ENCODE data around the gene AXDND1.
"Not testable (repeated sequence)": the region's sequence is repeated elsewhere in the genome, so short reads cannot be mapped to it uniquely, and the experiment has no call there.

The AXDND1 gene

GRCh38 chr1:179372160-179372559 lies 6.4 kb downstream of the AXDND1 start:
- DNase-seq = no peak

GRCh38 chr1:179376223-179376622 lies 10.5 kb downstream of the AXDND1 start:
- DNase-seq = no peak

- DNase-seq = no peak
These were observed 14.5 kb downstream of the AXDND1 start for GRCh38 chr1:179380299-179380698.

- DNase-seq = no peak
These were observed 18.3 kb downstream of the AXDND1 start for GRCh38 chr1:179384027-179384426.

GRCh38 chr1:179385510-179385909 lies 19.7 kb downstream of the AXDND1 start:
- no peak for DNase-seq

- DNase-seq = no peak
These were observed 27.9 kb downstream of the AXDND1 start for GRCh38 chr1:179393721-179394120.

GRCh38 chr1:179399399-179399798 lies 33.6 kb downstream of the AXDND1 start:
- not testable (repeated sequence) for DNase-seq

GRCh38 chr1:179417760-179418159 lies 52.0 kb downstream of the AXDND1 start:
- DNase-seq = not testable (repeated sequence)

- DNase-seq = not testable (repeated sequence)
These were observed 52.9 kb downstream of the AXDND1 start for GRCh38 chr1:179418706-179419105.

- no peak for DNase-seq
These were observed 58.8 kb downstream of the AXDND1 start for GRCh38 chr1:179424610-179425009.

GRCh38 chr1:179425186-179425585 lies 59.4 kb downstream of the AXDND1 start:
- DNase-seq = no peak

- no peak for DNase-seq
These were observed 71.4 kb downstream of the AXDND1 start for GRCh38 chr1:179437171-179437570.

GRCh38 chr1:179439646-179440045 lies 73.9 kb downstream of the AXDND1 start:
- DNase-seq = not testable (repeated sequence)

- DNase-seq = not testable (repeated sequence)
These were observed 74.5 kb downstream of the AXDND1 start for GRCh38 chr1:179440301-179440700.

GRCh38 chr1:179440971-179441370 lies 75.2 kb downstream of the AXDND1 start:
- DNase-seq = no peak

GRCh38 chr1:179441501-179441900 lies 75.7 kb downstream of the AXDND1 start:
- DNase-seq = no peak

GRCh38 chr1:179442846-179443245 lies 77.1 kb downstream of the AXDND1 start:
- DNase-seq = not testable (repeated sequence)

- DNase-seq = no peak
These were observed 79.8 kb downstream of the AXDND1 start for GRCh38 chr1:179445593-179445992.

- peak; percentile 8 for DNase-seq
These were observed 81.7 kb downstream of the AXDND1 start for GRCh38 chr1:179447489-179447888.

- no peak for DNase-seq
These were observed 82.8 kb downstream of the AXDND1 start for GRCh38 chr1:179448437-179449149.

GRCh38 chr1:179459606-179460206 lies 93.9 kb downstream of the AXDND1 start:
- not testable (repeated sequence) for DNase-seq

- DNase-seq = not testable (repeated sequence)
These were observed 99.9 kb downstream of the AXDND1 start for GRCh38 chr1:179465661-179466060.

GRCh38 chr1:179474713-179475112 lies 108.9 kb downstream of the AXDND1 start:
- no peak for DNase-seq

GRCh38 chr1:179476484-179476883 lies 110.7 kb downstream of the AXDND1 start:
- DNase-seq = no peak

- DNase-seq = no peak
These were observed 112.6 kb downstream of the AXDND1 start for GRCh38 chr1:179478370-179478769.

Measured in activated CD4-positive, alpha-beta T cell treated with anti-CD3 and anti-CD28 coated beads for 48 hours (primary cell).